T-helper 1 cell treated with Interleukin-12 subunit alpha and Interleukin-12 subunit beta and Interleukin-4 antibody, amounts not matched to agents 30 ng/mL and 1 ng/mL, for 36 hours (primary cell): ENCODE measurements around the gene TGIF2. TPM values are rescaled to one million over a fixed set of nuclear protein-coding genes. Genes with fewer than 3 reads are reported as not detected.
"Not testable (repeated sequence)": the region's sequence is repeated elsewhere in the genome, so short reads cannot be mapped to it uniquely, and the experiment has no call there.

Experiments used
- intact Hi-C: fragments of 100-400 bp; cut with micrococcal nuclease; formaldehyde crosslinking; loops from one replicate; pipeline ENCODE4 v1.15.1; 2024
- total RNA-seq: library from RNA; stranded (reverse); gene quantifications from 2 replicates; pipeline ENCODE4 v1.2.3, GENCODE V29; 2022

The TGIF2 gene
- total RNA-seq, 1 donor from 2014 or later = 45.5 TPM

GRCh38 chr20:36607586-36608387 lies 34.4 kb downstream of the TGIF2 start:
- intact Hi-C loops = loop anchor here (2.0 to 5.0 kb wide), 2 partner anchors 227 to 990 kb away; partner anchors contain the start of gene SPAG4

DNA sequence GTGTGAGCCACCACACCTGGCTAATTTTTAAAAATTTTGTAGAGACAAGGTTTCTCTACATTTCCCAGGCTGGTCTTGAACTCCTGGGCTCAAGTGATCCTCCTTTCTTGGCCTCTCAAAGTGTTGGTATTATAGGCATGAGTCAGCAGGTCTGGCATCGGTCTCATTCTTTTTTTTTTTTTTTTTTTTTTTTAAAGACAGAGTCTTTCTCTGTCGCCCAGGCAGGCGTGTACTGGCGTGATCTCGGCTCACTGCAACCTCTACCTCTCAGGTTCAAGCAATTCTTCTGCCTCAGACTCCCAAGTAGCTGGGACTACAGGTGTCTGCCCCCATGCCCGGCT lies 35.0 kb downstream of the TGIF2 start:
- intact Hi-C loops = loop anchor here (5.0 kb wide), 1 partner anchor 991 kb away; the partner anchor contains the start of gene SPAG4

DNA sequence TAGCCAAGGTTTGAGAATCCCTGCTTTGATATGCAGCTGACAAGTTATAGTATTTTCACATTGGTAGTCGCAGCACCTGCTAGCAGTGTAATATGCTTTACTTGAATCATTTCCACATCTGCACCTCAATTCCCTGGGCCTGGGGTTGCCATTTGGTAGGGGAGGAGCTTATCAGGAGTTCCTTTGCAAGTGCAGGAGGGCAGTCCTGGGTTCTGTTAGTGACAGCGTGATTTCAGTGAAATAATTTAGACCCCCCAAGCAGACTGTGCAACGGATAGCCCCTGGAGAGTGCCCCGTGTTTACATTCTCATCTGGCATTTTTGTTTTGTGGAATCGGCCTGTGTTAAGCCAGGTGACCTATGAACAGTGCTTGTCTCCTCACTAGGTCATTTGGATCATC lies 38.2 kb downstream of the TGIF2 start:
- intact Hi-C loops = loop anchor here (1.0 to 2.0 kb wide), 4 partner anchors 33 to 276 kb away; no protein-coding TSS in a partner anchor

- intact Hi-C loops = loop anchor here (2.0 kb wide), 1 partner anchor 31 kb away; no protein-coding TSS in a partner anchor
These were observed 40.6 kb downstream of the TGIF2 start for GRCh38 chr20:36613974-36614373.

DNA sequence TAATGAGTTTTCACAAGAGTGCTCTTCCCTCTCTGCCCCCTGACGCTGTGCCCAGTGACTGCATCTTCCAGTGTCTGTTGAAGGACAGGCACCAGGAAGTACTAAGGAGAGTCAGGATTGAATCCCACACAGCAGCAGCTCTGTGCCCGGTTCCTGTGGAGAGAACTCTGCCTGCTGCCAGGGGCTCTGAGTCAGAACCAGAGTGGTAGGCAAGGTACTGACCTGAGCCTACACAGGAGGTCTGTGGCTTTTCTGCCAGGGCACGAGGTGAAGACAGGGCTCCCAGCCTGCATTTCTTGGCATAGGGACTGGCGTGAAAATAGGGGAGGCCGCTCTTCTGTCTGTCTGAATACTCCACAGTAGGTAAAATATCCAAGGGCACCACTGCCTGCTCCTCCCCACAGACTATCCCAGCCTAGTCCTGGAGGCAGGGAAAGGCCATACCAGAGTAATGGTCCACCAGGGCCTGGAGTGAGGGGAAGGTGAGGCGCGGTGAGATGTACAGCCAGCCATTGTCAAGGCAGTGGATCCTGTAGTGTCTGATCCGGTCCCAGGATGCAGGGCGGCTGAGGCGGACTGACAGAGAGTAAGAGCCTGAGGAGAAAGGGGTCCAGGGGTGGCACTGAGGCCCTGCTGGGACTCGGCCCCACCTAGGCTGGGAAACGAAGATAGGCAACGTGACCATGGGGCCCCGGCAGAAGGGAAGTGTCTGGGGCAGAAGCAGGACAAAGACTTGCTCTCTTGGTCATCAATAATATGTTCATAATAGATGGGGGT lies 41.6 kb downstream of the TGIF2 start:
- intact Hi-C loops = no loop called here

GRCh38 chr20:36620917-36621316 lies 47.5 kb downstream of the TGIF2 start:
- intact Hi-C loops = no loop called here

DNA sequence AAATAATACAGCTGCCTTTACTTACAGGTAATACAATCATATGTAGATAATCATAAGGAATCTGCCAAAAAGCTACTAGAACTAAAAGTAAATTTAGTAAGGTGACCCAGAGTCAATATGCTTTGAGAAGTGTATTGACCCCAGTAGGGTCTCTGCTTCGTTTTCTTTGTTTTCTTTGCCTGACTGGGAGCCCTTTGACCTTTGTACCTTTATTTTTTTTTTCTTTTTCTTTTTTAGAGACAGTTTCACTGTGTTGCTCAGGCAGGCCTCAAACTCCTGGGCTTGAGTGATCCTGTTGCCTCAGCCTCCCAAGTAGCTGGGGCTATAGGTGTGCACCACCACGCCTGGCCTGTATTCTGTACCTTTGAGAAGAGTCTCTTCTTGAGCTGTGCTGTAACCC lies 50.0 kb downstream of the TGIF2 start:
- intact Hi-C loops = no loop called here

- intact Hi-C loops = no loop called here
These were observed 50.9 kb downstream of the TGIF2 start for GRCh38 chr20:36624068-36624943.

GRCh38 chr20:36624944-36625324 lies 51.5 kb downstream of the TGIF2 start:
- intact Hi-C loops = no loop called here

DNA sequence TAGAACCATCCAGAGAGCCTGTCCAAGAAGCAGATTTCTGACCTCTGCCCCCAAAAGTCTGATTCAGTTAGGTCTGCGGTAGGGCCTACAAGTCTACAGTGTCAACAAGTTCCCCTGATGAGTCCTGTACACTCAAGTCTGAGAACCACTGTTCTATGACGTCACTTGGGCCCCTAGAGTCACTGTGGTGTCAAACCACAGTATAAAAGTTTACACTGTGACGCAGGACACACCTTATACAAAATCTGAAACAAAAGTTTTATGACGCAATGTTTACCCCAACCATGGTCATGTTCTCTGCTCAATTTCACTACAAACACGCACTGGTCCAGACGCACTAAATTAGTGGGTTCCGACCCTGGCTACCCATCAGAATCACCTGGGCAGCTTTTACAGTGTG lies 54.7 kb downstream of the TGIF2 start:
- intact Hi-C loops = no loop called here

DNA sequence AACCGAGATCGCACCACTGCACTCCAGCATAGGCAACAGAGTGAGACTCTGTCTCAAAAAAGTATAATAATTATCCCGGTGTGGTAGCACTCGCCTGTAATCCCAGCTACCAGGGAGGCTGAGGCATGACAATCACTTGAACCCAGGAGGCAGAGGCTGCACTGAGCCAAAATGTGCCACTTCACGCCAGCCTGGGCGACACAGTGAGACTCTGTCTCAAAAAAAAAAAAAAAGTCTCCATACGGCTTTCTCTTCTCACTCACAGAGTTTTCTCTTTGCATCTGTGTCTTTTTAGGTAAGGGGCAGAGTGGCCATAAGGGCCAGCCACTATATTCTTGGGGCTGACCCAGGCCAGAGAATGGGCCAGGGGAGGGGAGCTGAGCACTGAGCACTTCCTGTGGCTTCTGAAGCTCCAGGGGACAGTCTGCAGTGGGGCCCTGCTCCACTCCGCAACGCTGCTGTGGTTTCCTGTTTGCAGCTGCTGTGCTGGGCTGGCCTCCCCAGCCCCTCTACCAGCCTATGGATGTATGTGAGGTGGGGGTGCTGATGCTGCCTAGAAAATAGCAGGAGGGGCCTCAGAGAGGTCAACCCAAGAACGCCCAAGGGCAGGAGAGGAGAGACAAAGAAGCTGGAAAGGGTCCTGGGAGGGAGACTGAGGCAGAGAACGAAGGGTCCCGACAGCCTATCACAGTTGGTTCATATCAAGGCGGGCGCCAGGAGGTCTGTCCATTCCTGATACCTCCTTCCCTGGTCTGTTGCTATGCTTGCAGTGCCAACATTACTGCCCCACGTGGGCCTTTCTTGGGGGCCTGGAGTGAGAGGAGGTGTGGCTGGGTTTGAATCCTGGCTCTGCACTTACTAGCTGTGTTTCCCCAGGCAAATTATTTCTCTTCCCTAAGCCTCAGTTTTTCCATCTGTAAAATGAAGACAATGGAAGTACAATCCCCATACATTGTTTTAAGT lies 56.6 kb downstream of the TGIF2 start:
- intact Hi-C loops = loop anchor here (2.0 kb wide), 1 partner anchor 15 kb away; no protein-coding TSS in a partner anchor

DNA sequence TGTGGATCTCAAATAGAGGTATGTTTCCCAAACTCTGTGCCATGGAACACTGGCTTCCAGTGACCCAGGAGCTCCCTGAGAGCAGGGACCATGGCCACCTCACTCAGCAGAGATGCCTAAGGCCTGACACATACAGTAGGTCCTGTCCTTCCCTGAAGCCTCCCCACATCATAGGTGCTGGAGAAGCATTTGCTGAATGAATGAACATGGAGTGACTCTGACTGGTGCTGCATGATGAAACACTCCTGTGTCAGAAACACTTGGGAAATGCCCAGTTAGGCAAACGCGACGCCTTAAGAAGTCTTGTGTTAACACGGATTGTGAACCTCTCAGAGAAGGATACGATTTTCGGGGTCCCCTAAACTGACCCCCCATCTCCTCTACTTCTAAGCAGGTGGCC lies 58.2 kb downstream of the TGIF2 start:
- intact Hi-C loops = loop anchor here (2.0 kb wide), 1 partner anchor 13 kb away; no protein-coding TSS in a partner anchor

DNA sequence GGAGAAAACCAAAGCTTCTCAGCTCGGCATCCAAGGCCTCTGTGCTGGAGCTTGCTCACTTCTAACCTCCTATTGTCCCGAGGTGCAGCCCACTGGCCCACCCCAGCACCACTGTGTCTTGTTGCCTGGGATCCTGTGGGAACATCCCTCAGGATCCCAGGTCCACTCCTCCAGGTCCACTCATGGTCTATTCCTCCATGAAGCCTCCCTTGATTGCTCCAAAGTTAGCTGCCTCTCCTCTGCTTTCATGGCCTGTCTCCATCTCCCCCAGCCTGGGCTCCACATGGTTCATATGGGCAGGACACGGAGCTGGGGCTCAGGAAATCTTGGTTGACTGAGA lies 58.7 kb downstream of the TGIF2 start:
- intact Hi-C loops = no loop called here

DNA sequence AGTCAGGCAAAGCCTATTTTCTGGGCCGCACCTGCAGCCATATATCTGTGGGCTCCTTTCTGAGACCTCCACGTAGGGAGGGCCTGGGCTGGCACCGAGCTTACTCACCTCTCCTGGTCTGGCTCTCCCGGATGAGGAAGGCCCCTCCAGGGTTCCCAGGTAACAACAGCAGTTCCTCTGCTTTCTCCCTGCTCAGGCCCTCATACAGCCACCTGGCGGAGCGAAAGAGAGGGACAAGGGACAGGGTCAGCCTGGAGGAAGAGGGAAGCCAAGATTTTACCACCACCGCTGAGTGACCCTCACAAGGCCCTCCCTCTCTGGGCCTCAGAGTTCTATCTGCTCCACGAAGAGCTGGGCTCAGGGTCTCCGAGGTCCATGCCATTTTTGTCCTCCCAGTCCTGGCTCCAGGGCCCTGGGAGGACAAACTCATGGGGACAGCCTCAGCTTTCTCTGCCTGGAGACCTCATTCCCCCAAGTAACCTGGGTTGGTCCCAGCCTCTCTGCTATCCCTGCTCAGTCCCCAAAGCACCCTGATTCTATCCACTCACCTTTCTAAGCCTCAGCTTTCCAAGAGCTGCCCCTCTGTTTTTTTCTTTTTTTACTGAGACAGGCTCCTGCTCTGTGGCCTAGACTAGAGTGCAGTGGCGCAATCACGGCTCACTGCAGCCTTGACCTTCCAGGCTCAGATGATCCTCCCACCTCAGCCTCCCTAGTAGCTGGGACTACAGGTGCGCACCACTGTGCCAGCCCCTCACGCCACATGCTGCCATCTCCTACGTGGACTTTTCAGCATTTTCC lies 59.3 kb downstream of the TGIF2 start:
- intact Hi-C loops = no loop called here

DNA sequence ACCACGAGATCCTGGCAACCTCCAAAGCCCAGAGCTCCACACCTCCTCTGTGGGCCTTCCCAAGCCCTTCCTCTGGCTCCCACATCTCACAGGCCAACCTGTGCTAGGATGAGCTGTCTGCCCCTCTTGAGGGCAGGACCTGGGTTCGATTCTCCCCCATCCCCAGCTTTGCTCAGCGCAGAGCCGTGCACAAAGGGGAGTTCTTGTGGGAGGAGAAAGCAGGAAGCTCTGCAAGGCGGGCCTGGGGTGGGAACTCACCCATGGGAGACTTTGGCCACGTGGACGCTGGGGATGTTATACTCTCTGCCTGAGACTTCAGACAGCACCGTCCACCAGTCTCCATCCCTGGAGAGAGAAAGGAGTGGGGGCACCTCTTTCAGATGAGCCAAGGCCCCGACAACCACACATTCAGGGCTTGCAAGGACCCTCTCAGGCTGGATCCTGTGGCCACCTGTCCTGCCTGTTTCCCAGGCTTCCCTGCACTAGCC lies 59.9 kb downstream of the TGIF2 start:
- intact Hi-C loops = no loop called here

DNA sequence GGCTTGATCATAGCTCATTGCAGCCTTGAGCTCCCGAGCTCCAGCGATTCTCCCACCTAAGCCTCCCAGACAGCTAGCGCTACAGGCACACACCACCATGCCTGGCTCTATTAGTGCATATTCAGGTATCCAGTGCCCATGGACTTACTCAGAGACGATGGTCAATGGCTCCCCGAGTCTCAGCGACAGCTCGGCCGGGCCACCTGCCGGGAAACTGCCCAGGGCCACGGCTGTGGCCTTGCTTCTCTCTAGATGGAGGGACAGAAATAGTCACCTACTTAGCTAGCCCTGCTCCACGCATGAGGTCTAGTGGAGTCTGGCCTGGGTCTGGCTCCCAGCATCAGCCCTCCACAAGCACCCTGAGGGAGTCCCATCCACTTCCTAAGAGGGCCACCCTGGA lies 60.9 kb downstream of the TGIF2 start:
- intact Hi-C loops = no loop called here

DNA sequence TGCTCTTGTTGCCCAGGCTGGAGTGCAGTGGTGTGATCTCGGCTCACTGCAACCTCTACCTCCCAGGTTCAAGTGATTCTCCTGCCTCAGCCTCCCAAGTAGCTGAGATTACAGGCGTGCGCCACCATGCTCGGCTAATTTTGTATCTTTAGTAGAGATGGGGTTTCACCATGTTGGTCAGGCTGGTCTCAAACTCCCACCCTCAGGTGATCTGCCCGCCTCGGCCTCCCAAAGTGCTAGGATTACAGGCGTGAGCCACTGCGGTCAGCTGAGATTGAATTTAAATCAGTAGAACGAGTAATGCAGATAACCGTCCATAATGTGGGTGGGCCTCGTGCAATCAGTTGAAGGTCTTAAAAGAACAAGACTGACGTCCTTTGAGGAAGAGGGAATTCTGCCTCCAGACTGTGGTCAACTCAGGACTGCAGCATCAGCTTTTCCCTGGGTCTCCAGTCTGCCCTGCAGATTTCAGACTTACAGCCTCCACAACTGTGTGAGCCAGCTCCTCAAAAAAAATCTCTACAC lies 65.5 kb downstream of the TGIF2 start:
- intact Hi-C loops = not testable (repeated sequence)

DNA sequence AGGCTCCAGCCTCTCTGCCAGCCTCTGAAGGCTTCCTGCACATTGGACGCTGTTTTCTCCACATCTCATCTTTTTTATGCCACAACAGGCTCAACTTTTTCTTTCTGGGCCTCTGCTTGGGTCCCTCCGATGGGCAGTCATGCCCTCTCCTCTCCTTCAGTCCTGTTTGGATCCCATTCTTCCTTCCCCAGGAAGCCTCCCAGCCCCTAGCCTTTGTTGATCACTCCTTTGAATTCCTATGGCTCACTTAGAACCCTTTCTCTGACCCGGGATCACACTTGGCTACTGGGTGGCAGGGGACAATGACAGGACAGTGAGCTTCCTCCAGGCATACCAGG lies 68.1 kb downstream of the TGIF2 start:
- intact Hi-C loops = no loop called here

DNA sequence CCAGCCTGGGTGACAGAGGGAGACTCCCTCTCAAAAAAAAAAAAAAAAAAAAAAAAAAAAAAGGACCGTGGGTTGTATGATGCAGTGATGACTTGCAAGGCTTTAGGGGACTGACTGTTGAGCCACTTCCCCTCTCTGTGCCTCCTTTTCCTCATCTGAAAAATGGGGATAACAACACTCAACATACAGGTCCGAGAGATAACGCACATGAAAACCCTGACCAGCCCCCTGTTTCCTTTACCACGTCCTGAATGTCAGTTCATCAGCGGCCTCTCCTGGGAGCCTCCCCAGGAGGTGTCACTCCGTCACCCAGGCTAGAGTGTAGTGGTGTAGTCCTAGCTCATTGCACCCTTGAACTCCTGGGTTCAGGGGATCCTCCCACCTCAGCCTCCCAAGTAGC lies 68.7 kb downstream of the TGIF2 start:
- intact Hi-C loops = no loop called here
